HG02938 (cell line): ENCODE data around the gene ABLIM1.

Experiments used
- ATAC-seq: cut with Tn5 transposase; IDR thresholded peaks from one replicate; pipeline ENCODE4 v1.9.1; 2021; ENCODE audit warnings: mild to moderate bottlenecking, moderate library complexity; ENCODE audit not compliant: unreplicated experiment

The ABLIM1 gene

GRCh38 chr10:114429581-114430335 lies 228.3 kb downstream of the ABLIM1 start:
- ATAC-seq: no peak

- ATAC-seq: no peak
Observed at GRCh38 chr10:114427124-114427852, 230.8 kb downstream of the ABLIM1 start.

- ATAC-seq: no peak
Observed at GRCh38 chr10:114426476-114426875, 231.6 kb downstream of the ABLIM1 start.

- ATAC-seq: no peak
Observed at GRCh38 chr10:114420811-114421485, 237.1 kb downstream of the ABLIM1 start.

DNA sequence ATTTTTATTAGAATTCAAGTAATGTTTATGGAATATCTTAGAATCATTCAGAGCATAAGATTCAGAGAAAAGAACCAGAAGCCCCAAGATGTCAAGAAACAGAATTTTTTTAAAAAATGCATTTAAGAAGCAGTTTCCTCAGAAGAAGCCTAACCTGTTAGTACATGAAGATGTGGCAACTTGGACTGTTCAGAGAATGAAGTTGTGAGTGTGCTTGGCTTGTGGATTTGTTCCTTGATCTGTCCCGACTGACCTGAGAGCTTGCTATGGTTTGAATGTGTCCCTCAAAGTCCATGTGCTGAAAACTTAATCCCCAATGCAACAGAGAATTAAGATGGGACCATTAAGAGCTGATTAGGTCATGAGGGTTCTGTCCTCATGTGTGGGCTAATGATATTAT lies 240.0 kb downstream of the ABLIM1 start:
- no peak for ATAC-seq

DNA sequence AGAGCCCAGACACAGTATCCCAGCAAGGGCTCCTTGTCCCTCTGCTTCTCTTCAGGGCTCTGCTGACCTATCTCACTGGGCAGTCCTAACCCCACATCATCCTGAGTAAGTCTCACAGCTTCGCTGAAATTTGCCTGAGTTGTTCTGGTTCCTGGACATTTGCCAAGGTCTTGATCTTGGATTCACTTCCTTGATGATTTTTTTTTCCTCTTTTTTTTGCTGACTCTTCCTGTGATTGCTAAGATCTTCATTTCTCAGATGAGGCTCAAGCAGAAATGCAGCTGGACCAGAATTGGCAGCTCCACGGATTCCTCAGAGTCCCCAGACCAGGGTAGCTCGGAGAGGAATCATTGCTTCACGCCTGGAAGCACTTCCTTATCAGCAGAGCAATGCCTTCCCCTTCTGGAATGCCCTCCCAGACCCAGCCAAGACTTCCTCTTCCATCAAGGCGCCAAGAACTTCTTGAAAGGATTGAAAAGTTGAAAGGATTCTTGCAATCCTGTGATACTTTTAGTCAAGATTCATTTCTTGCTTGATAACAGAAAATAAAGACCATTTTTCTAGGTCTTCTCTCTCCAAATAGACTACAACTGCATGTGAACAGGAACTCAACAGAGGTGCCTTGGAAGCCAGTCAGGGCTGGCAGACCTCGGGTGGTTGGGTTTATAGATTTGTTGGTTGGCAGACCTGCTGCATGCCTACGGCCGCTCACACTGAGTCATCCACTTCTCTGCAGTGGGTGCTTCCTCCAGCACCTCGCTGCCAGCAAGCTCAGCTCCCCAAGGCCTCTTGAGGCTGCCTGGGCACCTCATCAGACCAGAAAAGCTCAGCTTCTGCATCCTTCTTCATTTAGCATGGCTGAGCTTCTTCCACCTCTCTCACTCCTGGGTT lies 244.9 kb downstream of the ABLIM1 start:
- ATAC-seq: no peak

- no peak for ATAC-seq
Observed at GRCh38 chr10:114408968-114409444, 249.1 kb downstream of the ABLIM1 start.

- no peak for ATAC-seq
Observed at GRCh38 chr10:114408112-114408967, 249.7 kb downstream of the ABLIM1 start.

DNA sequence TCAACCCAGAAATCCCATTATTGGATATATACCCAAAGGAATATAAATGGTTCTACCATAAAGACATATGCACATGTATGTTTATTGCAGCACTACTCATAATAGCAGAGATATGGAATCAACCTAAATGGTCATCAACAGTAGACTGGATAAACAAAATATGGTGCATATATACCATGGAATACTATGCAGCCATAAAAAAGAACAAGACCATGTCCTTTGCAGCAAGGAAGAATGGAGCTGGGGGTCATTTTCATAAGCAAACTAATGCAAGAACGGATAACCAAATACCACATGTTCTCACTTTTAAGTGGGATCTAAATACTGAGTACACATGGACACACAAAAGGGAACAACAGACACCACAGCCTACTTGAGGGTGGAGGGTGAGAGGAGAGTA lies 251.6 kb downstream of the ABLIM1 start:
- ATAC-seq: no peak

DNA sequence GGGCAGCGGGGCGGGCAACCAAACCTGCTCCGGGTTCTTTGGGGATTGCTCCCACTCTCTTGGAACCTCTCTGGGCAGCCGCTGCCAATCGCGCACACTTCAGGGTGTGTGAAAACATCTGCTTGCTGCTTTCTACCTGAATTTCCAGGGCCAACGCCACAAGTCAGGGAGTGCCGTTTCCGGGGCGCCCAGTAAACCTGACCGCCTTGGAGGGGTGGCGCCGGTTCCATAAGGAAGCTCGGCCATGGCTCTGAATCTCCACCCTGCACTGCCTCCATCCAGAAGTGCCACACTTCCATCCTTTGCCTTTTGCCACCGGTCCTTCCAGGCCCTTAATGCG lies 253.1 kb downstream of the ABLIM1 start:
- ATAC-seq: no peak

GRCh38 chr10:114404171-114405010 lies 253.7 kb downstream of the ABLIM1 start, which contains the start of gene AFAP1L2:
AFAP1L2 (minus strand) TSS chr10:114404502; CDS start chr10:114404455, 47 bp downstream.
- no peak for ATAC-seq

DNA sequence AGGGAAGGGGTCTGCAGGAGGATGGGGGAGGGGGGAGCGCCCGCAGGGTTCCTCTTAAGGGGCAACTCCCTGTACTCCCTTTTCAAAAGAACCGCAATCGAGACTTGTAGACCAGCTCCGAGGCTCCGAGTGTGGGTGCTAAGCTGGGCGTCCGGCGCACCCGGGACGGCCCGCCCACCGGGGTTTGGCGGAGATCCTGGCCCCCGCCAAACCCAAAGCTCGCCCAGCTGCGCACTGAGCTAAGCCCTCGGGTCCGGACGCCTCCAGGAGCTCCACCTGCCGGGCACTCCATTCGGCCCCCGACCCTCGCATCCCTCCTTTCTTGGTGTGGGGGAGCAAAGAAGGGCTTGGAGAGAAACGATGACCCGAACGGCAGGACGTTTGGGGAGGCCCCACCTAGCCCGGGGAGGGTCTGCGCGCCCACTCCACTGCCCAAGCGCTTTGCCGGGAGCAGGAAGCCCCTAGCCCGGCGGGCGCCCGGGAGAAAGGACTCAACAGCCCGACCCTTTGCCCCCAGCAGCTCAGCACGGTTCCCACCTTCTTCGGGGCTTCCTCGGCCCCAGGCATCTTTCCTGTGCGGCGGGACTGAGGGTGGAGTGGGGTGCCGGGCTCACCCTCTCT lies 254.4 kb downstream of the ABLIM1 start:
- ATAC-seq: no peak

DNA sequence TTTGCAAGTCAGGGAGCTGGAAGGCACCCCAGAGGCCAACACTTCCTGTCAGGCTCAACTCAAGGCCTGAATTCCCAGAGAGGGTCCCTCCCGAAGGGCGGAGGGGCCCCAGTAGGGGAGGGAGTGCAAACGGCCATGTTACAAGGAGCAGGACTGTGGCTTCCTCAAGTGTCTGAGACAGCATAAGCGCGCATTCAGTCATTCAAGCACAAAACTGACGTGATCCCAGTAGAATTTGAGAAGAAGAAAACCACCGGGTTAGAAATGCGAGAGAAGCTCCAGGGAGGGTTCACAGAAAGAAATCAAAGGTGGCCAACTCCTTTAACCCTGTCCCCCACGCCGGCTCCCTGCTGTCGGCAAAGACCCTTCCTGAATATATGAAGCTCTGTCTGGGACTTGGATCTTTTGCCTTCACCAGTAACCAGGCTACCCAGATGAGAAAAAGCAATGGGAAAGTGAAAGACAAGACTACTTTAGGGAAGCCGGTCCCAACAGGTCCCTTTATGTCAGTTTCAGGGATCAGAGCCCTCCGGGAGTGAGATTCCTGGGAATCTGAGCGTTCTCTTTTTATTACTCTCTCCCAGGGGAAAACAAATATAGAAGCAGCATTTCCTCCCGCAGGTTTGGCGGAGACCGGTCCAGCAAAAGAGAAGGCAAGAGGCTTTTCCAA lies 255.1 kb downstream of the ABLIM1 start:
- ATAC-seq: no peak

DNA sequence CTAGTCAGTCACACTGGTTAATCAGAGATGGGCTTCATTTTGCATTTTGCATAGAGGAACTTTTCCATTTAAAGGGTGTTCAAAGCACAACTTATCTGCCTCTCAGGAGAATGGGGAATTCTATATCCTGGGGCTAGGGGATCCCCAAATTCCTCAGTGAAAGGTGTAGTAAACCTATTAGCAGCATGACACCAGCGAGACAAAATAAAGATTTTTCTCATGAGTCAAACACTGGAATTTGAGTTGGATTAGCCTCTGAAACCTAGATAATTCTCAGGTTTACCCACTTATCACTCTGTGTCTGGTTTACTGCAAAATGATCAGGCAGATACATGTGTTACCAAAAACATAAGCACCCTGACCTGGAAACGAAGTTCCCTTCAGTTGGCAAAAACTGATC lies 255.8 kb downstream of the ABLIM1 start:
- ATAC-seq: no peak

DNA sequence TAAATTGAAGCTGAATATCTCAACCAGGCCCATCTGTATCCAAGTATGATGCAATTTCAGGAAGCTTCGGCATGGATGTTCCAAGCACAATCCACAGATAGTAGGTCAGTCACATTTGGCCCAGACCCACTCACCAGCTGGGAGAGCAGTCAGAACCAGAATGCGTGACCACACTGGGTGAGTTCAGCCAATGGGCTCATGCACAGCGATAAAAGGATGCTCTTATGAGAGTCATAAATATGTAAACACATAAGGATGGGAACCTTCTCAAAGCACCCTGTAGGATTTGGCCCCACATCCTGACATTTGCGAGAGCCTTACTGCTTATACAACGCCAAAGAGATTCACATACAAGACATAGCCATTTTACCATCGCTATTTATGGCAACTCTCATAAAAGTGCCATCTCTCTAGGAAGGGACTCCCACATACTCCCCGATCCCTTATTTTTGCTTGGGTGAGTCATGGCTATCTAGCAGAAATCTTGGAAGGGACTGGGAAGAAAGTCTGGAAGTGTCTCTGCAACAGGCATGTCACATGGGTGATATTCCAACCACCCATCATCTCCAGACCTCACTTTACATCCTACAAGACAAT lies 256.8 kb downstream of the ABLIM1 start:
- ATAC-seq: no peak

GRCh38 chr10:114400091-114400490 lies 258.0 kb downstream of the ABLIM1 start:
- no peak for ATAC-seq

GRCh38 chr10:114399576-114399975 lies 258.5 kb downstream of the ABLIM1 start:
- no peak for ATAC-seq
